ENCODE data around the gene TAMM41. TPM values are rescaled to one million over a fixed set of nuclear protein-coding genes. Genes with fewer than 3 reads are reported as not detected.
"Not testable (repeated sequence)": the region's sequence is repeated elsewhere in the genome, so short reads cannot be mapped to it uniquely, and the experiment has no call there.

Gene TAMM41
- total and polyA plus RNA-seq, 2 of the 4 experiments (the other 2 are of a cell fraction) = 4.3 to 15.9 TPM

GRCh38 chr3:11860213-11860612 is 13.5 kb upstream of the TAMM41 start:
- H2AK5ac ChIP-seq (ENCODE audit: low read depth, low read length); in situ Hi-C loops (cut with MboI; ENCODE audit: low sequenced_read_pairs); H3K56ac ChIP-seq (ENCODE audit: extremely low read depth, insufficient read depth, low read length); H2AFZ ChIP-seq (replicated peaks; ENCODE audit: low read length, poor library complexity); H3K79me1 ChIP-seq (ENCODE audit: low read depth in 1 of 2, low read length in 2 of 2); H3K9ac ChIP-seq (ENCODE audit: low read depth, low read length); H2AK9ac ChIP-seq (replicated peaks; ENCODE audit: low read depth, low read length, poor library complexity); H3K4me1 ChIP-seq (ENCODE audit: control insufficient read depth, insufficient read depth, low read length); H3K27ac ChIP-seq (ENCODE audit: insufficient read depth, low read length); H3K18ac ChIP-seq (ENCODE audit: low read depth, low read length); dilution Hi-C loops (cut with HindIII; ENCODE audit: low sequenced_read_pairs, unreplicated experiment); H3K36me3 ChIP-seq (ENCODE audit: control insufficient read depth, insufficient read depth, low read length); intact Hi-C loops (cut with micrococcal nuclease); H3K4ac ChIP-seq (ENCODE audit: low read depth, low read length); CTCF ChIA-PET; H4K5ac ChIP-seq (ENCODE audit: low read depth, low read length); H3K4me2 ChIP-seq (ENCODE audit: low read depth, low read length); H2BK5ac ChIP-seq (ENCODE audit: low read depth, low read length, poor library complexity, severe bottlenecking); H3K27me3 ChIP-seq (ENCODE audit: control insufficient read depth, insufficient read depth, low read length); H2BK15ac ChIP-seq (ENCODE audit: low read depth, low read length); H3K23ac ChIP-seq (ENCODE audit: low read depth, low read length); H4K8ac ChIP-seq (ENCODE audit: low read depth in 2 of 2, low read length in 2 of 2); H4K20me1 ChIP-seq (ENCODE audit: insufficient read depth, low read length); H3K14ac ChIP-seq (replicated peaks; ENCODE audit: low read depth, low read length); H2BK120ac ChIP-seq (ENCODE audit: low read depth, low read length); BruUV-seq (replicated peaks); H3K9me1 ChIP-seq (ENCODE audit: insufficient read depth, low read length); H4K91ac ChIP-seq (ENCODE audit: insufficient read depth, low read depth, low read length); H3K4me3 ChIP-seq (ENCODE audit: insufficient read depth, low read depth, low read length); DNase-seq; POLR2A ChIA-PET (ENCODE audit: unreplicated experiment); ATAC-seq (ENCODE audit: low read depth); H2BK20ac ChIP-seq (ENCODE audit: low read depth, low read length); H3K9me3 ChIP-seq (ENCODE audit: control insufficient read depth, insufficient read depth, low read length): not testable (repeated sequence)
- WGBS, 2 experiments (ENCODE audit: extremely low coverage in 2 of 2, insufficient read length in 1 of 2) = no CpG with 5 or more reads among the region's 1 CpG
